Ascending aorta (tissue), 2 donors: ENCODE measurements around the gene BOD1L1. TPM values are rescaled to one million over a fixed set of nuclear protein-coding genes. Genes with fewer than 3 reads are reported as not detected.

Experiments
- DNase-seq, 2 donors: peaks; one replicate each; pipeline ENCODE4 v3.0.0-alpha.2; 2019; ENCODE audit warnings: low spot score in 2 of 2
- H3K27ac ChIP-seq, 2 donors: fragments of 200-600 bp; sonication (generic); one replicate each; pipeline ENCODE4 v1.5.1; 2016 to 2017; ENCODE audit warnings: mild to moderate bottlenecking in 1 of 2
- H3K27me3 ChIP-seq: fragments of 200-600 bp; sonication (generic); one replicate; pipeline ENCODE4 v1.5.1; 2017
- H3K36me3 ChIP-seq, 2 donors: fragments of 200-600 bp; sonication (generic); one replicate each; pipeline ENCODE4 v1.5.1; 2016
- H3K4me1 ChIP-seq, 2 donors: fragments of 200-600 bp; sonication (generic); one replicate each; pipeline ENCODE4 v1.5.1; 2016 to 2017; ENCODE audit warnings: mild to moderate bottlenecking in 1 of 2
- H3K4me3 ChIP-seq, 2 donors: fragments of 200-600 bp; sonication (generic); one replicate each; pipeline ENCODE4 v1.5.1; 2016 to 2017; ENCODE audit warnings: mild to moderate bottlenecking in 1 of 2
- H3K9me3 ChIP-seq, 2 donors: fragments of 200-600 bp; sonication (generic); one replicate each; pipeline ENCODE4 v1.5.1; 2016
- intact Hi-C: fragments of 100-400 bp; cut with DNase I; formaldehyde crosslinking; loops from one replicate; pipeline ENCODE4 v1.15.1; 2023
- total RNA-seq: library from RNA; depleted of rRNA; stranded (reverse); fragments of >200 nt; gene quantifications from one replicate; pipeline ENCODE4 v1.1.0, GENCODE V29; 2016
- TF ChIP-seq, protein P1 (sequence below), 3 experiments: fragments of 200-600 bp in 2 of 3; fragments of 450-650 bp in 1 of 3; sonication (generic) in 2 of 3; IDR thresholded peaks; one replicate each; pipeline ENCODE4 v1.5.1; 2016 to 2019; ENCODE audit warnings: antibody characterized with exemption in 3 of 3, mild to moderate bottlenecking in 1 of 3, moderate library complexity in 1 of 3

The BOD1L1 gene
- total RNA-seq, 1 donor from 2014 or later: 8.4 TPM

DNA sequence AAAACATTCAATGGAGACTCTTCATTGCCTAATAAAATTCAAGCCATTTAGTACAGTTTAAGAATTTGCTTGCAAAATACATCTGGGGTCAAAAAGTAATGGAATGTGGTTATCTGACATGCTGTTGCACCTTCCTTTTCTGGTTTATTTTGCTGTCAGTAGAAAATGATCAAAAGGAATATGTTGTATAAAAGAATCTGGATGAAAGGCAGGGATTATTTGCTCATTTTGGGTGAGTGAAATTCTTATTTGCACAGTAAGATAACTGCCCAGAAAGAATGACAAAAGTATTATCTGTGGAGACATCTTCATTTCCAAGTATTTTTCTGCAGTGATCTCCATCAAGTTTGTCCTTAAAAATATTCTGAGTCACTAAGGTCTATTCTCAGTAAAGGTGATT is 30.4 kb downstream of the BOD1L1 start:
- Histone ChIP-seq H3K36me3 (peaks cover 46 to 77% of the 10 kb centered on the region in 2 donors), H3K4me3 (no peak overlapping the region), H3K9me3 (no peaks in the 10 kb centered on the region), H3K27me3 (no peaks in the 10 kb centered on the region), H3K4me1 (no peaks in the 10 kb centered on the region), H3K27ac (no peak overlapping the region)
- TF ChIP-seq, protein P1, sequence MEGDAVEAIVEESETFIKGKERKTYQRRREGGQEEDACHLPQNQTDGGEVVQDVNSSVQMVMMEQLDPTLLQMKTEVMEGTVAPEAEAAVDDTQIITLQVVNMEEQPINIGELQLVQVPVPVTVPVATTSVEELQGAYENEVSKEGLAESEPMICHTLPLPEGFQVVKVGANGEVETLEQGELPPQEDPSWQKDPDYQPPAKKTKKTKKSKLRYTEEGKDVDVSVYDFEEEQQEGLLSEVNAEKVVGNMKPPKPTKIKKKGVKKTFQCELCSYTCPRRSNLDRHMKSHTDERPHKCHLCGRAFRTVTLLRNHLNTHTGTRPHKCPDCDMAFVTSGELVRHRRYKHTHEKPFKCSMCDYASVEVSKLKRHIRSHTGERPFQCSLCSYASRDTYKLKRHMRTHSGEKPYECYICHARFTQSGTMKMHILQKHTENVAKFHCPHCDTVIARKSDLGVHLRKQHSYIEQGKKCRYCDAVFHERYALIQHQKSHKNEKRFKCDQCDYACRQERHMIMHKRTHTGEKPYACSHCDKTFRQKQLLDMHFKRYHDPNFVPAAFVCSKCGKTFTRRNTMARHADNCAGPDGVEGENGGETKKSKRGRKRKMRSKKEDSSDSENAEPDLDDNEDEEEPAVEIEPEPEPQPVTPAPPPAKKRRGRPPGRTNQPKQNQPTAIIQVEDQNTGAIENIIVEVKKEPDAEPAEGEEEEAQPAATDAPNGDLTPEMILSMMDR (IDR thresholded peaks at IDR 0.05): no peak
- intact Hi-C loops: no loop called here
- no peak for DNase-seq

DNA sequence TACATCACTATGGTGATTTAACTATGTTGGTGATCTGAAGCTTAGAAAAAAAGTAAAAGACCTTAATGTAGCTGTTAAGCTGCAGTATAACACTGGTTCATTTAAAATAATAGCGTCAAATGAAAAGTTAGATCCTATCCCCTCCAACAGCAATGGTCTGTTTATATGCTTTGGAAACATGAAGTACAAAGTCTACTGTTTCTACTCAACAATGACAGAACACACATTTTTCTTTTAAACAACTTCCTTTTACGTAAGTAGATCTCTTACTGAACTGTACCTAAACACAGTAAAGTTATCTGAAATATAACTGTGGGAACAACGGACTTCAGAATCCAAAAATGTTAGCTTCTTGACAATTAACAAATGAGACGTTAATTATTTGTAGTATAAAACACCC is 35.3 kb downstream of the BOD1L1 start:
- TF ChIP-seq, protein P1 (IDR thresholded peaks at IDR 0.05): no peak

DNA sequence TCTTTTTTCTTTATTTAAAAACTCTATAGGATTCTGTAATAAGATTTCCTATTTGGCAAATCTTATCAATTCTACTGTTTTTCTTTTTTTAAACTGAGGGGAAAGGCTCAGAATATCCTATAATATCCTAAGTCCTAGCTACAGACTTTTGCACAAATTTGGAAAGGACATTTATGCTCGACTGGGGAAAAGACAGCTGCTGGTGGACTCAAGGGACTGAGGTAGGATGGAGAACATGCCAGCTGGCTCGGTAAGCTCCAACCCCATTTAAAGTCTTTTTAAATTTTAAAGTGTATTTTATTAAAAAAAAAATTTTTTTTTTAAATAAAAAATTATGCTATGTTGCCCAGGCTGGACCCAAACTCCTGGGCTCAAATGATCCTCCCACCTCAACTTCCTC is 36.8 kb downstream of the BOD1L1 start:
- peaks cover 66 to 93% of the 10 kb centered on the region in 2 donors for H3K36me3 ChIP-seq

More for the DNA sequence above, 35.3 kb downstream of the BOD1L1 start:
- no peaks in the 10 kb centered on the region for H3K27me3 ChIP-seq
- no peaks in the 10 kb centered on the region for H3K9me3 ChIP-seq
- DNase-seq: no peak
- peaks cover 64 to 92% of the 10 kb centered on the region in 2 donors for H3K36me3 ChIP-seq
- H3K4me1 ChIP-seq: no peaks in the 10 kb centered on the region
- no peak overlapping the region for H3K27ac ChIP-seq
- no peak overlapping the region for H3K4me3 ChIP-seq
- intact Hi-C loops: no loop called here

DNA sequence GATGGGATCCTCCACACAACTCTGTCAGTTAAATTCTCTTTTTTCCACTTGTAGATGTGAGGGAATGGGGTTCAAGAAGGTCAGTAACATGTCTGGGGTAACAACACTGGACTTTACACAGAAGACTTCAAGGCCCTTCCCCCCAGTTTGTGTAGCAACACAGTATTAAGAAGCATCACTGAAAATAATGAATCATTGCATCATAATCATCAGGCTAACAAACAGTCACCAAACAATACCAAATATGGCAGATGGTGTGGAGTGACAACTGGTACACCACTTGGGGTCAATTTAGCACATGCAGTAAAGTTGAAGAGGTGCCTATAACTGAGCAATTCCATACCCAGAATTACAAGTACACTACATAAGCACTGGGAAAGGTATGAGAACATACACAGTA is 38.6 kb downstream of the BOD1L1 start:
- Histone ChIP-seq H3K4me3 (no peak overlapping the region), H3K27me3 (no peaks in the 10 kb centered on the region), H3K36me3 (peaks cover 65 to 79% of the 10 kb centered on the region in 2 donors), H3K27ac (no peak overlapping the region), H3K9me3 (no peaks in the 10 kb centered on the region), H3K4me1 (no peaks in the 10 kb centered on the region)
- no peak for DNase-seq
- TF ChIP-seq, protein P1 (IDR thresholded peaks at IDR 0.05): no peak
- intact Hi-C loops: no loop called here

More for the DNA sequence above, 36.8 kb downstream of the BOD1L1 start:
- no peak overlapping the region for H3K27ac ChIP-seq
- H3K4me3 ChIP-seq: no peak overlapping the region
- no peaks in the 10 kb centered on the region for H3K4me1 ChIP-seq
- DNase-seq: no peak
- TF ChIP-seq, protein P1 (IDR thresholded peaks at IDR 0.05): no peak
- no peaks in the 10 kb centered on the region for H3K9me3 ChIP-seq
- intact Hi-C loops: no loop called here
- H3K27me3 ChIP-seq: no peaks in the 10 kb centered on the region

DNA sequence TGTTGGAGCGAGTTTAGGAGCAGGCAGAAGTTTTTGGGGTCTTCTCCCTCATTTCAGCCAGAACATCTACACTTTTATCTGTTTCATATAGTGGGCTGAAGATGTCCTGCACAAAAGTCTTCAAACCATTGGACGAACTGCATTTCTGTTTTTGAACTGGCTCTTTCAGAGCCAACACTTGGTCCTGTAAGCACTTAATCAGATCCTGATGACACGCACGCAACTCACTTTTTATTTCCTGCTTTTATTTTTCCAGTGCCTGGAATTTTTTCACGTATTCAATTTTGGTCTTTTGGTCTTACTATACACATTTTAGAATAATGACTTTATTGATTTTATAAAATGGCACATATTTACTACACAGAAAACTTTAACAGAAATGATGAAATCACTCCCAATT is 43.0 kb downstream of the BOD1L1 start:
- Histone ChIP-seq H3K4me1 (no peaks in the 10 kb centered on the region), H3K4me3 (no peak overlapping the region), H3K36me3 (peaks cover 73 to 77% of the 10 kb centered on the region in 2 donors), H3K9me3 (no peaks in the 10 kb centered on the region), H3K27ac (no peak overlapping the region), H3K27me3 (no peaks in the 10 kb centered on the region)
- no peak for DNase-seq
- intact Hi-C loops: no loop called here
- TF ChIP-seq, protein P1 (IDR thresholded peaks at IDR 0.05): no peak

DNA sequence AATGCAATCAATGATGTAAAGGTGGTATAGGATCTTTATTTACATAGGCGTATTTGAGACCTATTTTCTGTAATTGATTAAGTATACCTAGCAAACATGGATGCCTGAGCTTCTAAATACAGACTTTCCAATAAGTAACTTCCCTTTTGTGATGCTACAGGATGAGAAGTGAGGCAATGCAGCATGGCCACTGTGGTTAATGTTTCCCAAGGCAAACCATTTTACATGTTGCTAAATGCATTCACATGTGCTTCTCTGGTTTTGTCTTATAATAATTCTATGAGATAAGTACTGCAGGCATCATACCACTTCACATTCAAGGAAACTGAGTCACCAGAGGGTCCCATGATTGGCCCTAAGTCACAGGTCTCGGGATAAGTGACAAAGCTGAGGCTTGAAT is 47.5 kb downstream of the BOD1L1 start:
- Histone ChIP-seq H3K9me3 (no peaks in the 10 kb centered on the region), H3K36me3 (peaks cover 69 to 78% of the 10 kb centered on the region in 2 donors), H3K27me3 (no peaks in the 10 kb centered on the region), H3K27ac (no peak overlapping the region), H3K4me1 (no peaks in the 10 kb centered on the region), H3K4me3 (no peak overlapping the region)
- TF ChIP-seq, protein P1 (IDR thresholded peaks at IDR 0.05): no peak
- DNase-seq: no peak
- intact Hi-C loops: no loop called here
